Heart left ventricle (tissue), 16 donors: ENCODE data around the gene ZBED1. TPM values are rescaled to one million over a fixed set of nuclear protein-coding genes. Genes with fewer than 3 reads are reported as not detected.

Experiments
- ATAC-seq, 4 donors: fragments of 200-7000 bp; cut with Tn5 transposase; one replicate each; pipeline ENCODE4 v1.9.1; 2020 to 2022; ENCODE audit warnings: moderate library complexity in 4 of 4, mild to moderate bottlenecking in 3 of 4, moderate number of reproducible peaks in 1 of 4
- DNase-seq, 5 donors: peaks; one replicate each; pipeline ENCODE4 v3.0.0-alpha.2; 2020
- H3K27ac ChIP-seq, 12 donors: fragments of 200-600 bp; sonication (generic) in 4 of 12; one replicate each; pipeline versions ENCODE4 v1.5.0 to v1.8.0; 2016 to 2022; ENCODE audit warnings: mild to moderate bottlenecking in 2 of 12
- H3K27me3 ChIP-seq, 9 donors: fragments of 200-600 bp; sonication (generic) in 2 of 9; one replicate each; pipeline versions ENCODE4 v1.5.1 to v1.8.0; 2016 to 2022; ENCODE audit warnings: mild to moderate bottlenecking in 3 of 9
- H3K36me3 ChIP-seq, 9 donors: fragments of 200-600 bp; sonication (generic) in 2 of 9; one replicate each; pipeline versions ENCODE4 v1.5.0 to v1.8.0; 2018 to 2022; ENCODE audit warnings: mild to moderate bottlenecking in 2 of 9
- H3K4me1 ChIP-seq, 12 donors: fragments of 200-600 bp; sonication (generic) in 4 of 12; one replicate each; pipeline versions ENCODE4 v1.5.0 to v1.8.0; 2016 to 2022; ENCODE audit warnings: mild to moderate bottlenecking in 3 of 12
- H3K4me3 ChIP-seq, 12 donors: fragments of 200-600 bp; sonication (generic) in 4 of 12; one replicate each; pipeline versions ENCODE4 v1.5.0 to v1.8.0; 2017 to 2022; ENCODE audit warnings: mild to moderate bottlenecking in 9 of 12, moderate library complexity in 4 of 12
- H3K9me3 ChIP-seq, 12 donors: fragments of 200-600 bp; sonication (generic) in 4 of 12; one replicate each; pipeline versions ENCODE4 v1.5.0 to v1.8.0; 2016 to 2022; ENCODE audit warnings: mild to moderate bottlenecking in 1 of 12
- POLR2A ChIP-seq, 2 donors: fragments of 450-650 bp; IDR thresholded peaks; one replicate each; pipeline ENCODE4 v1.6.1; 2017; ENCODE audit warnings: antibody characterized with exemption in 2 of 2, mild to moderate bottlenecking in 2 of 2, moderate library complexity in 2 of 2
- WGBS, 4 donors: extraction: QIAGEN DNeasy Blood & Tissue Kit in 2 of 4; methylation state at CpG; one replicate each; pipeline versions ENCODE4 v1.1.5 to v1.1.7; 2013 to 2018; 5-methylcytosine and 5-hydroxymethylcytosine counted together
- intact Hi-C, 10 donors: fragments of 100-400 bp; cut with DNase I; formaldehyde crosslinking; loops; one replicate each; pipeline versions ENCODE4 v1.11.1 to v1.14.2; 2022
- polyA plus RNA-seq, 2 donors: library from polyadenylated mRNA; stranded (reverse); fragments of 200-250 nt; gene quantifications; one replicate each; pipeline ENCODE4 v1.2.3, GENCODE V29; 2013
- total RNA-seq, 9 donors: library from RNA; depleted of rRNA in 2 of 9; stranded (reverse); fragments of >200 nt in 2 of 9; fragmentation: NEBNext Ultra II Directional in 3 of 9; extraction: Animal tissue kit (Norgen Biotek cat#: 25700) in 3 of 9; gene quantifications; one replicate each; pipeline versions ENCODE4 v1.1.0 to v1.2.4, GENCODE V29; 2016 to 2023
- TF ChIP-seq, protein P1 (sequence below), 12 donors: fragments of 200-600 bp; sonication (generic) in 4 of 12; IDR thresholded peaks; one replicate each; pipeline versions ENCODE4 v1.5.0 to v1.8.0; 2018 to 2022; ENCODE audit warnings: antibody characterized with exemption in 12 of 12, mild to moderate bottlenecking in 5 of 12
- donor health status: ischemic (EF 13 %, LVEDD 7.1; RV severe dilation, severe dysfunction).
- donor health status: healthy with polysubstance abuse.
- donor health status: DM: no; HTN: yes; CAD: no.
- donor health status: DM: no; HTN: no; CAD: no.
- donor health status: ischemic (EF 25% LVEDD 6.9; RV normal size, moderate dysfunction).
- donor health status: ischemic (EF 25% LVEDD 5.7; RV mildly dilated, moderate dysfunction).
- donor health status: healthy.
- donor health status: DM: yes; HTN: yes; CAD: no.
- donor health status: ischemic (EF 35%, LVEDD 5.7; RV mildly dilated, moderate dysfunction).
- donor health status: nonischemic (EF 11% LVEDD 7.7; RV severe dilation, severe dysfunction).
- donor health status: DM: yes; HTN: yes; CAD: no.
- donor health status: PGD.
- donor health status: ischemic (EF 29% LVEDD 5.4; RV normal size, mild dysfunction).
- donor health status: nonischemic (EF 23%, LVEDD 6.1; RV moderate dilation, normal function).

Gene ZBED1
- total and polyA plus RNA-seq, 11 donors = 25.9 to 87.1 (median 59.5) TPM

DNA sequence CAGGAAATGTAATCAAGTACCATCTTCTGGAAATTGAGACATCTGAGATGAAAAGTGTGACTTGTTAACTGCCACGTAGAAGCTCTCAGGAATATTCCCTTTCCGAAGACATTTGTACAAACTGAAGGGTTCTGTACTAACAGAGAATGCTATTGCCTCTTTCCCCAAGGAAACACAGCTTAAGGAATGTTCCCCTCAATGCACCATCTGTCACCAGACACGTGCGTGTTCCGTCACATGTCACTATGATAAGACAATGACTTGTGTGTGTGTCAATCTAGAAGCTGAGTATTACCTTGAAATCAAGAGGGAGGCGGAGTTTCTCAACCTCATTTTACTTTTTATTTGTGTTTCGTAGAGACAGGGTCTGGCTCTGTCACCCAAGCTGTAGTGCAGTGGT, 58.1 kb downstream of the ZBED1 start:
- WGBS, 4 donors = 69 to 80% (median 74%) methylated on average over 7 of the region's 7 CpGs
- no peak overlapping the region for H3K27ac ChIP-seq
- peaks cover 0 to 4% (median 0%) of the 10 kb centered on the region in 12 donors for H3K9me3 ChIP-seq
- ATAC-seq (no peak), DNase-seq (no peak)
- TF ChIP-seq, protein P1, sequence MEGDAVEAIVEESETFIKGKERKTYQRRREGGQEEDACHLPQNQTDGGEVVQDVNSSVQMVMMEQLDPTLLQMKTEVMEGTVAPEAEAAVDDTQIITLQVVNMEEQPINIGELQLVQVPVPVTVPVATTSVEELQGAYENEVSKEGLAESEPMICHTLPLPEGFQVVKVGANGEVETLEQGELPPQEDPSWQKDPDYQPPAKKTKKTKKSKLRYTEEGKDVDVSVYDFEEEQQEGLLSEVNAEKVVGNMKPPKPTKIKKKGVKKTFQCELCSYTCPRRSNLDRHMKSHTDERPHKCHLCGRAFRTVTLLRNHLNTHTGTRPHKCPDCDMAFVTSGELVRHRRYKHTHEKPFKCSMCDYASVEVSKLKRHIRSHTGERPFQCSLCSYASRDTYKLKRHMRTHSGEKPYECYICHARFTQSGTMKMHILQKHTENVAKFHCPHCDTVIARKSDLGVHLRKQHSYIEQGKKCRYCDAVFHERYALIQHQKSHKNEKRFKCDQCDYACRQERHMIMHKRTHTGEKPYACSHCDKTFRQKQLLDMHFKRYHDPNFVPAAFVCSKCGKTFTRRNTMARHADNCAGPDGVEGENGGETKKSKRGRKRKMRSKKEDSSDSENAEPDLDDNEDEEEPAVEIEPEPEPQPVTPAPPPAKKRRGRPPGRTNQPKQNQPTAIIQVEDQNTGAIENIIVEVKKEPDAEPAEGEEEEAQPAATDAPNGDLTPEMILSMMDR (IDR thresholded peaks at IDR 0.05) = no peak
- TF ChIP-seq POLR2A (IDR thresholded peaks at IDR 0.05) = no peak
- no peak overlapping the region for H3K4me3 ChIP-seq
- H3K27me3 ChIP-seq = no peaks in the 10 kb centered on the region
- intact Hi-C loops = no loop called here
- H3K36me3 ChIP-seq = peaks cover 0 to 15% (median 2%) of the 10 kb centered on the region in 9 donors
- no peaks in the 10 kb centered on the region for H3K4me1 ChIP-seq

DNA sequence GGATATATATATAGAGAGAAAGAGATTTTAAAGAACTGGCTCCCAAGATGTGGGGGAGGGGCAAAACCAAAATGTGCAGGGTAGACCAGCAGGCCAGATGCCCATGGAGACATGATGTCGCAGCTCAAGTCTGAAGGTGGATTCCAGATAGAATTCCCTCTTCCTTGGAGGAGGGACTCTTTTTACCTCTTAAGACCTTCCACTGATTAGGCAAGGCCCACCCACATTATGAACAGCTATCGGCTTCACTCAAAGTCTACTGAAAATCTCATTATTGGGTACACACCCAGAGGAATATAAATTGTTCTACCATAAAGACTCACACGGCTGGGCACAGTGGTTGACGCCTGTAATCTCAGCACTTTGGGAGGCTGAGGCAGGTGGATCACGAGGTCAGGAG, 59.3 kb downstream of the ZBED1 start:
- intact Hi-C loops = no loop called here
- H3K36me3 ChIP-seq = peaks cover 0 to 15% (median 0%) of the 10 kb centered on the region in 9 donors
- TF ChIP-seq POLR2A (IDR thresholded peaks at IDR 0.05) = no peak
- TF ChIP-seq, protein P1 (IDR thresholded peaks at IDR 0.05) = no peak
- H3K27ac ChIP-seq = no peak overlapping the region
- H3K4me3 ChIP-seq = no peak overlapping the region
- DNase-seq (no peak), ATAC-seq (no peak)
- H3K9me3 ChIP-seq = peaks cover 0 to 3% (median 0%) of the 10 kb centered on the region in 12 donors
- H3K4me1 ChIP-seq = no peaks in the 10 kb centered on the region
- H3K27me3 ChIP-seq = no peaks in the 10 kb centered on the region
- 91 to 99% (median 97%) methylated on average over 5 of the region's 5 CpGs for WGBS, 4 donors

DNA sequence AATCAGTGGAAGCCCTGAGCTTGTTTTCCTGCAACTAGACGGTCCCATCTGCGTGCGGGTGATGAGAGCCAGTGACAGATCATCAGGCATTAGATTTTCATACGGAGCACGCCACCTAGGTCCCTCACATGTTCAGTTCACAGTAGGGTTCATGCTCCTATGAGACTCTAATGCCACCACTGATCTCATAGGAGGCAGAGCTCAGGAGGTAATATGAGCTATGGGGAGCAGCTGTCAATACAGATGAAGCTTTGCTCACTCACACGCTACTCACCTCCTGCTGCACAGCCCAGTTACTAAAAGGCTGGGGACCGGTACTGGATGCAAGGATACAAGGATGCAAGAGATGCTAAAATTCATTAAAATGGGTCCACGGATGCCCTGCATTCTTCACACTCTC, 61.2 kb downstream of the ZBED1 start:
- Histone ChIP-seq H3K36me3 (peaks cover 0 to 15% (median under 1%) of the 10 kb centered on the region in 9 donors), H3K9me3 (peaks cover 0 to 3% (median 0%) of the 10 kb centered on the region in 12 donors), H3K27me3 (no peaks in the 10 kb centered on the region), H3K4me3 (no peak overlapping the region), H3K27ac (no peak overlapping the region), H3K4me1 (no peaks in the 10 kb centered on the region)
- DNase-seq (no peak), ATAC-seq (no peak)
- intact Hi-C loops = no loop called here
- 88 to 98% (median 95%) methylated on average over 8 of the region's 8 CpGs for whole genome bisulfite sequencing, 4 donors
- TF ChIP-seq POLR2A (IDR thresholded peaks at IDR 0.05) = no peak
- TF ChIP-seq, protein P1 (IDR thresholded peaks at IDR 0.05) = no peak

Other genes with a start within 250 kb of the ZBED1 start
- 10 to 100 TPM; 17.9 to 36.1 (median 25.4) TPM for gene DHRSX, start within 50 bp of the ZBED1 start, total RNA-seq
- 10 to 100 TPM; 14.6 to 17.4 TPM for gene DHRSX, start within 50 bp of the ZBED1 start, polyA plus RNA-seq
- gene CD99, start 190.3 kb upstream of the ZBED1 start, total RNA-seq = 100 to 1,000 TPM; 216 to 475 (median 264) TPM
- gene CD99, start 190.3 kb upstream of the ZBED1 start, polyA plus RNA-seq = 100 to 1,000 TPM; 302 to 477 TPM